HG03558 (cell line): ENCODE results near the gene RPUSD3.
A peak's percentile ranks its signal among the peaks of the same experiment; 100 is the strongest.
"Not testable (repeated sequence)": the region's sequence is repeated elsewhere in the genome, so short reads cannot be mapped to it uniquely, and the experiment has no call there.

Experiments used
- ATAC-seq: cut with Tn5 transposase; IDR thresholded peaks from one replicate; pipeline ENCODE4 v1.9.1; 2021; ENCODE audit warnings: moderate number of reproducible peaks; ENCODE audit not compliant: unreplicated experiment; ENCODE audit errors: extremely low read depth

RPUSD3 gene, protein sequence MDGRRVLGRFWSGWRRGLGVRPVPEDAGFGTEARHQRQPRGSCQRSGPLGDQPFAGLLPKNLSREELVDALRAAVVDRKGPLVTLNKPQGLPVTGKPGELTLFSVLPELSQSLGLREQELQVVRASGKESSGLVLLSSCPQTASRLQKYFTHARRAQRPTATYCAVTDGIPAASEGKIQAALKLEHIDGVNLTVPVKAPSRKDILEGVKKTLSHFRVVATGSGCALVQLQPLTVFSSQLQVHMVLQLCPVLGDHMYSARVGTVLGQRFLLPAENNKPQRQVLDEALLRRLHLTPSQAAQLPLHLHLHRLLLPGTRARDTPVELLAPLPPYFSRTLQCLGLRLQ

DNA sequence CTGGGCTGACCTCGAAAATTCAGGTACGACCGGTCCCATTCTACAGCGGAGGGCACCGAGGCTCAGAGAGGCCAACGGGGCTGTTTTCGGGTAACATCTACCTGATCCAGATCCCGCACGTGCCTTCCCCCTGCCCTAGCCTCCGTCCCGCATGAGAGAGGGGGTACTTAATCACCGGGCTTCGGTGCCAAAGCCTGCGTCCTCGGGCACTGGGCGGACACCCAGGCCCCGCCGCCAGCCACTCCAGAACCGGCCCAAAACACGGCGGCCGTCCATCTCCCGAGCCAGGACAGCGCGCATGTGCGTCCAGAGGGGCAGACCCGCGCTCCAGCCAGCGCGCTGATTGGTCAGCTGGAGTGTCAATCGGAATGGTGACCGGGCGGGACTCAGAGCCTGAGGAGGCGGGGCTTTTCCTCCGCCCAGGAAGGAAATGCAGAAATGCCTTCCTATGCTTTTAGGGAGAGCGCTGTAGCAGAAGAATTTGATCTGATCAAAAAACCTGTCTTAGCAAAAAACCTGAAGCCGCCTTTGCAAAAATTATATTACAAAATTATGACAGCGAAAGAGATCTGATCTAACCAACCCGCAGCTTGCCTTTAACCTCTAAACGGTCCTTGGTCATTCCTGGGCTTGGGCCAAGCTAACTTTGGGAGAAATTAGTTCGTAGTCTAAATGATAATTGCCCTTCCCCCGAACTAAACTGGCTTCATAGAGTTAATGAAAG is at the start of gene RPUSD3:
RPUSD3 (minus strand) TSS at position 294 of the 724 bp plus-strand sequence; CDS start at position 276, 18 bp downstream.
- peak; percentile 96 for ATAC-seq

DNA sequence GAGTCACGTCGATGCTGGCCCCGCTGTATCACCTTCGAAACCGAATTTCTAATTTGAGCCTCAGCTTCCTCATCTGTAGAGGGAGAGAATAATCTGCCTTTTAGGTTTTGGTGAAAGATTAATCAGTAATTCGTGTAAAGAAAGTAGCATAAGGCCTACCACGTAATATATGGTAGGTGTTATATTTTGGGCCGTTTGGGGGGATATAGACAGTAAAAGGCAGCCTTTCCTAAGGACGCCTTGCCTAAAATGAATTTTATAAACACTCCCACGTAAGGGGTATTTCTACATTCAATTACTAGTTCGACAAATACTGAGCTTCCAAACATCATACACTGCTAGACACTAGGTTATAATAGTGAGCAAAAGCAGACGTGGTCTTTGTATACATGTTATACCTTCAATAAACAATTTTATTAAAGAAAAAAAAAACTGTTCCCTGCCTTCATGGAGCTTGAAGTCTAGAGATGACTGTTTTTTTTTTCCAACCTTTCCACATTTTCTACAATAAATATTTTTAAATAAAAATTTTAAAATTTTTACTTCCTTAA is 47.3 kb upstream of the RPUSD3 start:
- ATAC-seq: no peak

DNA sequence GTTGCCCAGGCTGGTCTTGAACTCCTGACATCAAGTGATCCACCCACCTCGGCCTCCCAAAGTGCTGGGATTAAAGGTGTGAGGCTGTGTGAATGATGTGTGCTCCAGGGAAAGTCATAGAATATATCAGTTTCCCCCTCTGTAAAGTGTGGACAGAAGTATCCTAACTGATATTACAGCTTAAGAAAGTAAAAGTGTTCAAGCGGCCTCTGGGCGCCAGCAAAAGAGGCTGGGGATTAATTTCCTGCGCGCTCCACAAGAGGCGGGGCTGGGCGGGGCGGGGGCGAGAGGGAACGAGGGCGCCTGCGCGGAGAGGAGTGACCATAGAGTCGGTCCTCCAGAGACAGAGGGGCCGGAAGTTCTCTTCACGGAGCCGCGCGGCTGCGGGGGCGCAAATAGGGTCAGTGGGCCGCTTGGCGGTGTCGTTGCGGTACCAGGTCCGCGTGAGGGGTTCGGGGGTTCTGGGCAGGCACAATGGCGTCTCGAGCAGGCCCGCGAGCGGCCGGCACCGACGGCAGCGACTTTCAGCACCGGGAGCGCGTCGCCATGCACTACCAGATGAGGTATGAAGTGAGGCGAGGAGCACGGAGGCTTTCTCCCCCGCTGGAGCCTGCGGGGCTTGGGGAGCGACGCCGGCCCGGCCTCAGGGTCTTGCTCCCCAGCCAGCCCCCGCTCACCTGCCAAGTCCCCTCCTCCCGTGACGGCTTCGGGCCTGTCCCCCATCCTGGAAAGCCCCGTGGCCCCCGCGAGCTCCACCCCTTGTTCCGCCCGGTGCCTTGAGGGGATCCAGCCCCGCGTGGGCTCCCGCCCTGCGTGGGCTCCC is 46.7 kb upstream of the RPUSD3 start, which contains the start of gene JAGN1:
JAGN1 (plus strand) TSS at position 362 of the 823 bp plus-strand sequence; CDS start at position 475, 113 bp downstream.
- peak; percentile 36 for ATAC-seq

DNA sequence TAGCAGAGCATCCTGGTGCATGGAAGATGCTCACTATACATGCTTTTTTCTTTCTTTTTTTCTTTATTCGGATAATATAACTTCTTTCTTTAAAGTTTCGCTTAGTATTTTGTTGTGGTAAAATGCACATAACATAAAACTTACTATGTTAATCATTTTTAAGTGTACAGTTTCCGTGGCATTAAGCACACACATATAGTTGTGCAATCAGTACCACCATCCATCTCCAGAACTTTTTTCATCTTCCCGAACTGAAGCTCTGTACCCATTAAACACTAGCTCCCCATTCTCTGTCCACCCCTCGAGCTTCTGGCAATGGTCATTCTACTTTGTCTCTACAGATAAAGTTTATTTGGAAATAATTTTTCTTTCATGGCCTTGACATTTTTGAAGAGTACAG is 45.6 kb upstream of the RPUSD3 start:
- ATAC-seq: no peak

DNA sequence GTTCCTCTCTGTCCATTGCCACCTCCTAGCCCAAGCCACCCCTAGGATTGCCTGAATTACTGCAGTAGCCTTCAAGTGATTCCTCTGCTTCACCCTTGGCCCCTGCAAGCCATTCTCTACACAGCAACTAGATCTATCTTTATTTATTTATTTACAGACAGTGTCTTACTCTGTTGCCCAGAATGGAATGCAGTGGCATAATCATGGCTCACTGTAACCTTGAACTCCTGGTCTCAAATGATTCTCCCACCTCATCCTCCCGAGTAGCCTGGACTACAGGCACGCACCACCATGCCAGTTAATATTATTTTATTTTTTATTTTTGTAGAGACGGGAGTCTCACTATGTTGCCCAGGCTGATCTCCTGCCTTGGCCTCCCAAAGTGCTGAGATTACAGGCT is 44.7 kb upstream of the RPUSD3 start:
- no peak for ATAC-seq

DNA sequence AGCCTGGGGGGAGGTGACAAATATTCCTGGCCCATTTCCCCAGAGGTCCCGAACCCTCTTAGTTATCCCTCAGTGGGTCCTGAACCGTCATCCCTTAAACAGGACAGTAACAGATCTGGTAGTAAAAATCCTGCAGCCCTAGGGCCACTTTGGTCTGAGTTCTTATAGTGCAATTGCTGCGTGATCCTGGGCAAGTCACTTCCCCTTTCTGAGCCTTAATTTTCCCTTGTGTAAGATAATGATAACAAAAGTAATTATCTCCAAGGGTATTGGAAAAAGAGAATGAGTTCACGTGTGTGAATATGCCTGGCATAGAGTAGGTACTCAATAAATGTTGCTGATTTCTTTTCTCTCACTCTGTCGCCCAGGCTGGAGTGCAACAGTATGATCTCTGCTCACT is 43.7 kb upstream of the RPUSD3 start:
- ATAC-seq: no peak

DNA sequence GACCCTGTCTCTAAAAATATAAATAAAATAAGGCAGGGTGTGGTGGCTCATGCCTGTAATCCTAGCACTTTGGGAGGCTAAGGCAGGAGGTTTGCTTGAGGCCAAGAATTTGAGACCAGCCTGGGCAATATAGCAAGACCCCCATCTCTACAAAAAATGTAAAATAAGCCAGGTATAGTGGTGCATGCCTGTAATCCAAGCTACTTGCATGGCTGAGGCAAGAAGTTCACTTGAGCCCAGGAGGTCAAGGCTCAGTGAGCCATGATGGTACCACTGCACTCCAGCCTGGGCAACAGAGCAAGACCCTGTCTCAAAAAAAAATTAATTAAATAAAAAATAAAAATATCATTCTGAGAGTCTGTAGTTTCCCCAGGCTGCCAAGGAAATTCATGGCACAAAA is 42.5 kb upstream of the RPUSD3 start:
- ATAC-seq: no peak

DNA sequence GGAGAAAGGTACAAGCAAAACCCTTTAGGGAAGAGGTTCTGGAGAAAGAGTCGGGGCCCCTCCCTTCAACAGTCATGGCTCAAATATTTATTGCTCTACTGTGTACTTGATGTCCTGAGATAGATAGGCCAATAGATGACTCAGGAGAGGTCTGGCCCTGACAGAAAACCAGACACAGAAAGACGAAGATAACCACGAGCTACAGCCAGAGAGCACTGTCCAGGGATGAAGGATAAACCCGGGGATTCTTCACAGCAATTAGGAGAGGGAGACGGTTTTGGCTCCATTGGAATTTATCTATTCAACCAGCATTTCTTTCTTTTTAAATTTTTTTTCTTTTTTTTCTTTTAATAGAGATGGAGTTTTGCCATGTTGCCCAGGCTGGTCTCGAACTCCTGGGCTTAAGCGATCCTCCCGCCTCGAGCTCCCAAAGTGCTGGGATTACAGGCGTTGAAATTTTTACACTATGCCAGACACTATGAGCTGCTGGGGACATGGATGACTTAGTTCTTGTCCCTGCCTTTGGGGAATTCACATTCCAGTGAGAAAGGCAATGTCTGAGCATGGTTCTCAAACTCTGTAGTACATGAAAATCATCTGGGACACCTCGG is 40.9 kb upstream of the RPUSD3 start:
- ATAC-seq: no peak

DNA sequence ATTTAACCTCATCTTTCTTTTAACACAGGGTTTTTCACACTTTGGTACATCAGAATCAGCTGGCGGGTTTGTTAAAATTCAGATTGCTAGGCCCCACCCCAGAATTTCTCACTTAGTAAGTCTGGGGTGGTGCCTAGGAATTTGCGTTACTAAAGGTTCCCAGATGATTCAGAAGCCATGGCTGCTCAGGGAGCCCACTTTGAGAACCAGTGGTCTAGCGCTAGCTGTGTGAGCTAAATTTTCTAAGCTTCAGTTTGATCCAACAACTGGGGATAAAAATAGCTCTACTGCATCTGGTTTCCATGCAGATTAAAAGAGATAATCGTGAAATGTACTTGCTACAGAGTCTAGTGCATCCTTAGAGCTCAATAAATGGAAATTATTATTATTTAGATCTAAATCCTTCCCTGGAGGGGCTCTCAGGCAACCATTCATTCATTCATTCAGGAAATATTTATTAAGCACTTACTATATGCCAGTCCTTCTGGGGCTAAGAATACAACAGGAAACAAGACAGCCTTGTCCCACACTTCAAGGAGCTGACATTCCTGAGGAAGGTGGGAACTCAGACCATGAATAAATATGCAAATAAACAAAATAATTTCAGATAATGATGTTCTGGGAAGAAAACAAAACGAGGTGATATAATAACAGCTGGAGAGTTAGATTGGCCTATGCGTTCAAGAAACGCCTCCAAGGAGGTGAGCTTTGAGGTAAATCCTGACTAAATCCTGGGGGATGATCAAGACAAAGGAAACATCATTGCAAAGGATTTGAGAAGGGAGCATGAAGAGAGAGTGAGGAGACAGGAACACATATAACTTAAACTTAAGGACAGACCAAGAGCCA is 40.1 kb upstream of the RPUSD3 start:
- ATAC-seq: no peak

DNA sequence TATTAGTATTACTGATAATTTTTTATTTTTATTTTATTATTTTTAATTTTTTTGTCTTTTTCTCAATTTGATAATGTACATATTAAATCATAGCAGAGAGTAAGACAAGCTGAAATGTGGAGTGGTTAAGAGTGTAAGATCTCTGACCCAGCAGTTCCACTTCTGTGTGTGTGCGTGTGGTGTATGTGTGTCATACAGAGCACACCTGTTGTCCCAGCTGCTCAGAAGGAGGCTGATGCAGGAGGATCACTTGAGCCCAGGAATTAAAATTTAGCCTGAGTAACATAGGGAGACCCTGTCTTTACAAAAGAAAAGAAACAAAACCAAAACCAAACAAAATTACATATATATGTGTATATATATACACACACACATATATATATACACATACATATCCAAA is 37.6 kb upstream of the RPUSD3 start:
- no peak for ATAC-seq

DNA sequence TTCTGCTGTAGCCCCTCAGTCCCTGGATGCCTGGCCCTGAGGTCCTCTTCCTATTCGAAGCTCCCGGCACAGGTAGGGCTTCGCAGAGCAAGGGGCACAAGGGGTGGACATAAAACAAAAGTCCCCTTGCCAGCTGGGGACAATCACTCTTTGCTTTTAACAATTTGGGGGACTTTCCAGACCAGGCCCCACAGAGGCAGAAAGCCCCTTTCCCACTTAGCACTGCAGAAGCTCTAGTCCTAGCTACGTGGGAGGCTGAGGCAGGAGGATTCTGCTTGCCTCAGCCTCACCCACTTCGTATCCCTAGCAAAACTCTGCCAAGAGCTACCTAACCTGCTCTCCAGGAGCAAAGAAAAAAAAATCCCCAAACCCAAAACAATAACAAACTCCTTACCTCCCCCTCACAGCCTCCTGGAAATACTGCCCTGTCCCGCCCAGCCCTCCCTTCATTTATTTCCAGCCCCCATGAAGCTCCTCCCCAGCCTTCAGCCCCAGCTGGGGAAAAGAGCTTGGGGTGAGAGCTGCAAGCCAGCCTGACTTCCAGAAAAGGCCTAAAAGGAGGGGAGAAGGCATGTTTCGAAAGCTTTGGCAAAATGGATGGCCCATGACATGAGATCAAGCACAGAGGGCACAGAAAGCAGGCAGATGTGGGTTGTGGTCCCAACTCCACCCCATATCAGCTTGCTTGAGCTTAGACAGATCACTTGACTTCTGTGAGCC is 36.2 kb upstream of the RPUSD3 start, which contains the start of gene CIDEC:
CIDEC (minus strand) TSS at position 424 of the 720 bp plus-strand sequence. CDS start 1,767 bp downstream, outside the sequence.
- ATAC-seq: no peak

DNA sequence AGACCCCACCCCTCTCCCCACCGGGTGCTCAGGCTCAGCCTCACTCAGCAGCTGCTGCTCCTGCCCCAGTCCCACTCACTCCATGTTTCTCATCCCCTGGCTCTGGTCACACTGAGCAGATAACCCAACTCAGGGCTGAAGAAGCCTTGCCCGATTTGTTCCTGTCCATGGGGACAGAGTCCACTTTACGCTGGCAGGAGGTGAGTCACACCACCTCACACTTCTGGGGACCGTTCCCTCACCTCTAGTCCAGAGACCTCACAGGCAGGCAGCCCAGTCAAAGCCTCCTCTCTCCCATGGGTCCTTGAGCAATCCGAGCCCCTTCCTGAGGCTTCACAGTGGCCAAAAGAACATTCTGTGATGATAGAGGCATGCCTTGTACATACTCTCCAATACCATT is 34.9 kb upstream of the RPUSD3 start:
- ATAC-seq: no peak

DNA sequence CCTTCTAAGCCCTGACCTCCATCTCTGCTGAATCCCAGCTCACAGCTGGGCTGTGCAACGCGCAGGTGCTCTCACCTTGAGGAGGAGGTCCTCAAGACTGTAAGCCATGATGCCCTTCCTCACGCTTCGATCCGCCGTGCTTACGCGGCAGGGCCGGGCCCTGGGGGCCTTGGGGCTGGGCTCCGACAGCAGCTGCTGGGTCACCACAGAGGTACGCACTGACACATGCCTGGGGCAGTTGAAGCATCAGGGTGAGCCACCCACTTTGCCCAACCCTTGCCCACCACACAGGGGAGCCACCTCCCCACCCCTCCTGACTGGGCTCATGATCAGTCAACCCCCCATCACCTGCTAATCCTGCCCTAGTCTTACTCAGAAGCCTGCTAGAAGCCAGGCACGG is 33.2 kb upstream of the RPUSD3 start:
- ATAC-seq: no peak

DNA sequence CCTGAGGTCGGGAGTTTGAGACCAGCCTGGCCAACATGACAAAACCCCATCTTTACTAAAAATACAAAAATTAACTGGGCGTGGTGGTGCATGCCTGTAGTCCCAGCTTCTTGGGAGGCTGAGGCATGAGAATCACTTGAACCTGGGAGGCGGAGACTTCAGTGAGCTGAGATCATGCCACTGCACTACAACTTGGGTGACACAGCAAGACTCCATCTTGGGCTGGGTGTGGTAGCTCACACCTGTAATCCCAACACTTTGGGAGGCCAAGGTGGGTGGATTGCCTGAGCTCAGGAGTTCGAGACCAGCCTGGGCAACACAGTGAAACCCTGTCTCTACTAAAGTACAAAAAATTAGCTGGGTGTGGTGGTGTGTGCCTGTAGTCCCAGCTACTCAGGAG is 32.4 kb upstream of the RPUSD3 start:
- ATAC-seq: not testable (repeated sequence)

DNA sequence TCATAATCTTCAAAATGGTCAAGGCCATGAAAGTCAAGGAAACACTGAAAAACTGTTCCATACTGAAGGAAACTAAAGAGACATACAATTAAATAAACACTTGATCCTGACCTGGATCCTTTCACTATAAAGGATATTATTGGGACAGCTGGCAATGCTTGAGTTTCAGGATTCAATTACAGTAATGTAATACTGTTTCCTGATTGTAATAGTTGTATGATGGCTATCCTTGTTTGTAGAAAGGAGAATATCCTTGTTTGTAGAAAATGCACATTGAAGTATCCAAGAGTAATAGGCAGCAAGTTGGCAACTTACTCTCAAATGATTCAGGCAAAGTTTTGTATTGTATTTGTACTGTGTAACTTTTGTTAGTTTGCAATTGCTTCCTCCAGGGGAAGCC is 31.6 kb upstream of the RPUSD3 start:
- ATAC-seq: no peak

DNA sequence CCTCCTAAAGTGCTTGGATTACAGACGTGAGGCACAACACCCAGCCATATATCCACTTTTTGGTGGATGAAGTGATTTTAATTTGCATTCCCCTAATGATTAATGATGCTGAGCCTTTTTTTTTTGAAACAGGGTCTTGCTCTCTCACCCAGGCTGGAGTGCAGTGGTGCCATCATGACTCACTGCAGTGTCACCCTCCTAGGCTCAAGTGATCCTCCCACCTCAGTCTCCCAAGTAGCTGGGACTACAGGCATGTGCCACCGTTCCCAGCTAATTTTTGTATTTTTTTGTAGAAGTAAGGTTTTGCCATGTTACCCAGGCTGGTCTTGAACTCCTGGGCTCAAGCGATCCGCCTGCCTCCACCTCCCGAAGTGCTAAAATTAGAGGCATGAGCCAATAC is 28.3 kb upstream of the RPUSD3 start:
- ATAC-seq: not testable (repeated sequence)

DNA sequence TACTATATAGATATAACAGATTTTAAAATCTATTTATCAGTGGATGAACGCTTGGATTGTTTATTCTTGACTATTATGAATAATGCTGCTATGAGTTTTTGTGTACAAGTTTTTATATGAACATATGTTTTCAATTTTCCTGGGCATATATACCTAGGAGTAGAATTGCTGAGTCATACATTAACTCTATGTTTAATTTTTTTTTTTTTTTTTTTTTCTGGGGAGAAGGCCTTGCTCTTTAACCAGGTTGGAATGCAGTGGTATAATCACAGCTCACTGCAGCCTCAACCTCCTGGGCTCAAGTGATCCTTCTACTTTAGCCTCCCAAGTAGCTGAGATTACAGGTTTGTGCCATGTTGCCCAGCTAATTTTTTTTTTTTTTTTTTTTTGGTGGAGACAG is 27.2 kb upstream of the RPUSD3 start:
- ATAC-seq: no peak

DNA sequence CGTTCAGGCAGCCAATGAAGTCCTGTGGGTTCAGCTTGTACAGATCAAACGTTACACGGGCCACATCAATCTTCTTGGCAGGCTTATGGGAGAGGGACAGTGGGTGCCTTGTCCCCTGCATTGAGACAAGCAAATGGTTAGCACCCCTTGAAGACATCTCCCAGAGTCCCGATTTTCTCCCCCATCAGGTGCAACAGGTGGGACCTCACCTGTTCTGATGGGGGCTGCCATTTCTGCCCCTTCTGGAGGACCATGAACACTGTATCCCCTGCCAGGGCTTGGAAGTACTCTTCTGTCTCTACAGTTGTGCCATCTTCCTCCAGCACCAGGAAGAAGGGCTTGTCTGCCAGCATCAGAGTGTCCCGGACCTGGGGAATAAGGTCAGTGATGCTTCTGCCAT is 26.1 kb upstream of the RPUSD3 start:
- no peak for ATAC-seq
